SIG-M5 treated with dmso at 0.1 percent for 504 hours (cell line): ENCODE measurements around the gene FADS2.
A peak's percentile ranks its signal among the peaks of the same experiment; 100 is the strongest.

Source experiments
- DNase-seq: peaks from one replicate; lab custom pipeline; 2025; ENCODE audit not compliant: unreplicated experiment; lab: John Stamatoyannopoulos, UW

The FADS2 gene

GRCh38 chr11:61795876-61796526, 32.1 kb upstream of the FADS2 start:
- no peak for DNase-seq

GRCh38 chr11:61797263-61797944, 30.7 kb upstream of the FADS2 start:
- DNase-seq: peak; percentile 69

GRCh38 chr11:61799665-61800284, 28.3 kb upstream of the FADS2 start:
- no peak for DNase-seq

- DNase-seq: no peak
Measured at GRCh38 chr11:61800331-61801281, 27.5 kb upstream of the FADS2 start.

GRCh38 chr11:61802605-61803004, 25.5 kb upstream of the FADS2 start:
- no peak for DNase-seq

GRCh38 chr11:61803889-61804647, 24.0 kb upstream of the FADS2 start:
- DNase-seq: no peak

GRCh38 chr11:61805146-61805545, 23.0 kb upstream of the FADS2 start:
- peak; percentile 51 for DNase-seq

GRCh38 chr11:61806785-61807184, 21.3 kb upstream of the FADS2 start:
- DNase-seq: no peak

- DNase-seq: no peak
Measured at GRCh38 chr11:61810671-61811175, 17.4 kb upstream of the FADS2 start.

- DNase-seq: no peak
Measured at GRCh38 chr11:61811831-61812230, 16.3 kb upstream of the FADS2 start.

- no peak for DNase-seq
Measured at GRCh38 chr11:61812736-61813411, 15.2 kb upstream of the FADS2 start.

- DNase-seq: no peak
Measured at GRCh38 chr11:61814247-61814957, 13.7 kb upstream of the FADS2 start.

- DNase-seq: peak; percentile 65
Measured at GRCh38 chr11:61814958-61815789, 12.9 kb upstream of the FADS2 start.

- DNase-seq: peak; percentile 48
Measured at GRCh38 chr11:61815790-61816735, 12.0 kb upstream of the FADS2 start.

GRCh38 chr11:61816736-61817455, 11.2 kb upstream of the FADS2 start, which contains the start of gene FADS1:
Gene FADS1, minus strand, starts transcription at chr11:61817003. Its CDS starts 74 bp downstream, at chr11:61816929.
- peak; percentile 92 for DNase-seq

- DNase-seq: no peak
Measured at GRCh38 chr11:61817471-61818202, 10.5 kb upstream of the FADS2 start.
